GM12878 (cell line): ENCODE results near the gene IL17B. TPM values are rescaled to one million over a fixed set of nuclear protein-coding genes. Genes with fewer than 3 reads are reported as not detected.

Experiments used
- BACH1 ChIP-seq: fragments of 450-650 bp; IDR thresholded peaks from 2 replicates; pipeline ENCODE4 v1.6.1; 2017; ENCODE audit warnings: mild to moderate bottlenecking, borderline replicate concordance
- E2F8 ChIP-seq: fragments of 450-650 bp; IDR thresholded peaks from 2 replicates; pipeline ENCODE4 v1.6.1; 2018; ENCODE audit warnings: mild to moderate bottlenecking, low read depth, moderate library complexity; ENCODE audit not compliant: partially characterized antibody
- POU2F2 ChIP-seq: IDR thresholded peaks from 3 replicates; pipeline ENCODE4 v1.6.1; 2011; ENCODE audit warnings: low read depth, mild to moderate bottlenecking, low read length, borderline replicate concordance
- ZBTB11 ChIP-seq: fragments of 450-650 bp; formaldehyde crosslinking; IDR thresholded peaks from 2 replicates; pipeline ENCODE4 v1.5.0; 2022; ENCODE audit warnings: mild to moderate bottlenecking, missing genetic modification characterization
- polyA plus RNA-seq, 11 experiments: library from polyadenylated mRNA; depleted of rRNA in 4 of 11; unstranded in 6 of 11; stranded (reverse) in 5 of 11; fragments of >200 nt; fragmentation: Nextera tagmentation in 4 of 11; fragmentation: Illumina TruSeq in 1 of 11; extraction: Ambion mirVana in 4 of 11; extraction: Trizol in 1 of 11; gene quantifications; 1 replicate in 1 of 11; 2 replicates in 10 of 11; pipeline versions ENCODE4 v1.2.1 to v1.2.3, GENCODE V29; 2011 to 2016; ENCODE audit warnings: inconsistent platforms in 2 of 11, missing spikeins in 2 of 11, low read depth in 1 of 11
- total RNA-seq, 4 experiments: library from RNA; depleted of rRNA in 3 of 4; stranded (reverse); fragments of >200 nt in 3 of 4; fragmentation: Illumina TruSeq in 1 of 4; extraction: Trizol in 1 of 4; gene quantifications; 2 replicates each; pipeline versions ENCODE4 v1.2.1 to v1.2.3, GENCODE V29; 2013 to 2021
- TF ChIP-seq, protein P1 (sequence below): fragments of 150-350 bp; IDR thresholded peaks from 2 replicates; pipeline ENCODE4 v1.6.1; 2016; ENCODE audit warnings: low read depth, low read length

IL17B gene
- total and polyA plus RNA-seq, 10 of the 15 experiments (the other 5 are each of a cell fraction or from before 2014, with no cell fraction given): not detected

DNA sequence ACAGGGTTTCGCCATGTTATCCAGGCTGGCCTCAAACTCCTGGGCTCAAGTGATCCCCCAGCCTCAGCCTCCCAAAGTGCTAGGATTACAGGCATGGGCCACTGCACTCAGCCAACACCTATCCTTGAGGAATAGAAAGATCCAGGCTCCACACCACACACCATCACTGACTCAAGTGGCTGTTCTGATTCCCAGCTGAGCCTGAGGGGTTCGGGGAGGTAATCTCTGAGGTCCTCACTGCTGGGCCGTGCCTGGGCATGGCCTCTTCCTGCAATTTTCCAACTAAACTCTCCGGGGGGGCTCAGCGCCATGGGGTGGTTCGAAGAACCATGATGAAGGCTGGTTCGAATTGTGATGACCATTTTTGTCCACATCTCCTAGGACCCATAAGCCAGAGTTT is 31.0 kb upstream of the IL17B start (continued):
- TF ChIP-seq, protein P1, sequence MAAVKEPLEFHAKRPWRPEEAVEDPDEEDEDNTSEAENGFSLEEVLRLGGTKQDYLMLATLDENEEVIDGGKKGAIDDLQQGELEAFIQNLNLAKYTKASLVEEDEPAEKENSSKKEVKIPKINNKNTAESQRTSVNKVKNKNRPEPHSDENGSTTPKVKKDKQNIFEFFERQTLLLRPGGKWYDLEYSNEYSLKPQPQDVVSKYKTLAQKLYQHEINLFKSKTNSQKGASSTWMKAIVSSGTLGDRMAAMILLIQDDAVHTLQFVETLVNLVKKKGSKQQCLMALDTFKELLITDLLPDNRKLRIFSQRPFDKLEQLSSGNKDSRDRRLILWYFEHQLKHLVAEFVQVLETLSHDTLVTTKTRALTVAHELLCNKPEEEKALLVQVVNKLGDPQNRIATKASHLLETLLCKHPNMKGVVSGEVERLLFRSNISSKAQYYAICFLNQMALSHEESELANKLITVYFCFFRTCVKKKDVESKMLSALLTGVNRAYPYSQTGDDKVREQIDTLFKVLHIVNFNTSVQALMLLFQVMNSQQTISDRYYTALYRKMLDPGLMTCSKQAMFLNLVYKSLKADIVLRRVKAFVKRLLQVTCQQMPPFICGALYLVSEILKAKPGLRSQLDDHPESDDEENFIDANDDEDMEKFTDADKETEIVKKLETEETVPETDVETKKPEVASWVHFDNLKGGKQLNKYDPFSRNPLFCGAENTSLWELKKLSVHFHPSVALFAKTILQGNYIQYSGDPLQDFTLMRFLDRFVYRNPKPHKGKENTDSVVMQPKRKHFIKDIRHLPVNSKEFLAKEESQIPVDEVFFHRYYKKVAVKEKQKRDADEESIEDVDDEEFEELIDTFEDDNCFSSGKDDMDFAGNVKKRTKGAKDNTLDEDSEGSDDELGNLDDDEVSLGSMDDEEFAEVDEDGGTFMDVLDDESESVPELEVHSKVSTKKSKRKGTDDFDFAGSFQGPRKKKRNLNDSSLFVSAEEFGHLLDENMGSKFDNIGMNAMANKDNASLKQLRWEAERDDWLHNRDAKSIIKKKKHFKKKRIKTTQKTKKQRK: no peak
- TF ChIP-seq BACH1 (no peak), POU2F2 (no peak), ZBTB11 (no peak), E2F8 (no peak)
